Measurements from ENCODE around the gene HES3. TPM values are rescaled to one million over a fixed set of nuclear protein-coding genes. Genes with fewer than 3 reads are reported as not detected.

Gene HES3
- total RNA-seq, 1 donor: not detected

DNA sequence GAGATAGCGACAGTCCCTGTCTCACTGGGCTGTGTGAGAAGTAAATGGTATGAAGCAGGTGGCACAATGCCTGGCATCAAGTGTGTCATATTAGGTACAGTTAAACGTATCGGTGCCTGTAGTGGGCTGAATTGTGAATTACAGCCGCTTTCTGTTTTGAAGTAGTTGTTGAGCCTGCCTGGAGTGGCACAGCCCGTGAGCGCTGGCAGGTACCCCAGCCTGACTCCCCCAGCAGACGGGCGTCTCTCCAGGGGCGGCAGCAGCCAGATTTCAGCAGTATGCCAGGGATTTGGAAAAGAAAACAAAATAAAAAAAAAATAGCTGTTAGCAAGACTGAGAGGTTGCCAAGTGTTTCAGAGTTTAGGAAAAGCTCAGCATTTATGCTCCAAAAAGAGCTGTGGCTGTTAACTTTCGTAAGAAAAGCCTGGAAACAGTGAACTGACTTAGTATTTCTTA, 43.5 kb downstream of the HES3 start:
- no peak overlapping the region for H3K4me3 ChIP-seq (ENCODE audit: low read depth, low read length)
- TF ChIP-seq, protein P1, sequence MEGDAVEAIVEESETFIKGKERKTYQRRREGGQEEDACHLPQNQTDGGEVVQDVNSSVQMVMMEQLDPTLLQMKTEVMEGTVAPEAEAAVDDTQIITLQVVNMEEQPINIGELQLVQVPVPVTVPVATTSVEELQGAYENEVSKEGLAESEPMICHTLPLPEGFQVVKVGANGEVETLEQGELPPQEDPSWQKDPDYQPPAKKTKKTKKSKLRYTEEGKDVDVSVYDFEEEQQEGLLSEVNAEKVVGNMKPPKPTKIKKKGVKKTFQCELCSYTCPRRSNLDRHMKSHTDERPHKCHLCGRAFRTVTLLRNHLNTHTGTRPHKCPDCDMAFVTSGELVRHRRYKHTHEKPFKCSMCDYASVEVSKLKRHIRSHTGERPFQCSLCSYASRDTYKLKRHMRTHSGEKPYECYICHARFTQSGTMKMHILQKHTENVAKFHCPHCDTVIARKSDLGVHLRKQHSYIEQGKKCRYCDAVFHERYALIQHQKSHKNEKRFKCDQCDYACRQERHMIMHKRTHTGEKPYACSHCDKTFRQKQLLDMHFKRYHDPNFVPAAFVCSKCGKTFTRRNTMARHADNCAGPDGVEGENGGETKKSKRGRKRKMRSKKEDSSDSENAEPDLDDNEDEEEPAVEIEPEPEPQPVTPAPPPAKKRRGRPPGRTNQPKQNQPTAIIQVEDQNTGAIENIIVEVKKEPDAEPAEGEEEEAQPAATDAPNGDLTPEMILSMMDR (IDR thresholded peaks at IDR 0.05; ENCODE audit: insufficient read depth, low read depth, low read length): no peak
- no peak for DNase-seq (ENCODE audit: low read depth)

DNA sequence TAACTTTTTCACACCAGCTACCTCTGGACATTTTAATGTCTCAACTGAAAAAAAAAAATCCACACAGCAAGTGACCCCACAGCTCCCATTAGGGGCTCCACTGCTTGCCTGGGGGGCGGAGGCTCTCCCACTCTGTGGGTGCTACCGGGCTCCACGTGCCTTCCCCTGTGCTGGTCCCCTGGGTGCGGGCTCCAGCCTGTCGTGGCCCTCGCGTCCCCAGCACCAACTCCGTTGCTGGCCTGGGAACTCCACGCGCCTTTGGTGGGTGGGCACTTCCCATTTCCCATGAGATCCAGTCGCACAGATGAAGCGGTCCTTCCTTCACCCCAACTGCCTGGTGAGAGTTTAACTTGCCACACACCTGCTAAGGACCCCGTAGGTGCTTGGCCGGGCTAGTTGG, 44.0 kb downstream of the HES3 start:
- TF ChIP-seq, protein P1 (IDR thresholded peaks at IDR 0.05; ENCODE audit: insufficient read depth, low read depth, low read length): no peak
- no peak for DNase-seq (ENCODE audit: low read depth)
- no peak overlapping the region for H3K4me3 ChIP-seq (ENCODE audit: low read depth, low read length)

DNA sequence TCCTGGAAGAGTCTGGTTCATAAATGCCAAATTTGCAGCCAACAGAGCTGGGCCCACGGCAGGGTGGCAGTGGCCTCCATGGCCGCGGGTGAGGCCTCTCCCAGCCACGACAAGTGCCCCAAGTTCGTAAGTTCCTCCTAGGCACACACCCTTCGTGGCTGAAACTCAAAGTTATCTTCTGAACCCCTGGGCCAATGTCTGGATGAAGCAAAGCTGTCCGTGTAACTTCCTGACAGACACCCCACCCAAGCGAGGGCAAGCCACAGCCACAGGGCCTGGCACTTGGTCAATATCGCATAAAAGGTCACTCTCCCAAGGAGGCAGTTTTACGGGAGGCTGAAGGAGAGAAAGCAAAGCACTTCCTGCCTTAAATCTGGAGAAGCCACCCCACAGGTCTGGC, 44.7 kb downstream of the HES3 start:
- H3K4me3 ChIP-seq (ENCODE audit: low read depth, low read length): no peak overlapping the region
- TF ChIP-seq, protein P1 (IDR thresholded peaks at IDR 0.05; ENCODE audit: insufficient read depth, low read depth, low read length): no peak
- DNase-seq (ENCODE audit: low read depth): no peak

DNA sequence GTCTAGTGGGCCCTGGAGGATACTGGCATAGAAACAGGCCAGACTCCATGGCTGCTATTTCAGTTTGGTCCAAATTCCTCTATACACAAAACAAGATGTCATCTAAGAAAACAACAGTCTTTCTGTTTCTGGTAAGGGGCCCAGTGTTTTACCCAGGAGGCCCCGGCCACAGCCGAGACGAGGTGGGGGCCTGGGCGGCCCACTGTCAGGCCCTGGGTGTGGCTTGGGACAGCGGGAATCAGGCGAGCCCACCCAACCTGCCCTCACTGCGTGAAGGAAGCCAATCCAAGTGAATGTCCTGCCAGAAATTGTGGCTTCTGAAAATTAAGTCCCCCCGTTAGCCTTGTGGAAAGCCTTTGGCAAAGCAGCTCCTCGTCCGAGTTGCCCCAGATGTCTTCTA, 48.1 kb downstream of the HES3 start:
- no peak overlapping the region for H3K4me3 ChIP-seq (ENCODE audit: low read depth, low read length)
- DNase-seq (ENCODE audit: low read depth): no peak
- TF ChIP-seq, protein P1 (IDR thresholded peaks at IDR 0.05; ENCODE audit: insufficient read depth, low read depth, low read length): no peak

DNA sequence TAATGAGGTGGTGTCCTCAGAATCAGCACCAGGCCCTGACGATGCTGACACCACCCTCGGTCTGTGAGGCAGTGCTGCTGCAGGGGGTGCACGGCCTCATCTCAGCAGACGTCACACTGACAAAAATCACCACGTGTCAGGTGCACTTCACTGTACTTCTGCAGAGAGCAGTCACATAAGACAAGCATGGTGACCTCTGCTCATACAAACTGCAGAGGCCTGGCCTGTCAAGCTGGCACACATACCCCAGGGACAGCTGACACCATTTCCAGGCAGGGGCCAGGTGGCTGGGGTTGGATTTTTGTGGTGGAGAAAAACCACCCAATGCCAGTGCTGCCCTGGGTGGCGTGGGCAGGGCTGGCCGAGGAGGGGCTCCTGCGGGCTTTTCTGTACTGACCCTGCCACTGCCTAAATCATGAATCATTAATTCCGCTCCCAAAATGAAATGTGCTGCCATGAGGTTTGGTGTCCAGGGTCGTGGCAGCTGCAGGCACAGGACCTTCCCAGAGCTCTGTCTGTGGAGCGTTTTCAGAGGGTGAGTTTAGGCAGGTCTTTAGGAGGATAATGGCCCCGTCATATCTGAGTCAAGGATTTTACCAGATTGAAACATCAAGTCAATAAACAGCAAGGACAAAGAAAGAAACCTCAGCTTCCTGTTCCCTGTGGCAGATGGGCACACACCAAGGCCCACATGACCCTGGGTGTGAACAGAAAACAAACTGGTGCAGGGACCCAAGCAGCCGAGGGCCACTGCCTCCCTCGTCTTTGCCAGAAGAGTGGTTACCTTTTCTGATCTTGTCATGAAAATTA, 50.3 kb downstream of the HES3 start:
- TF ChIP-seq, protein P1 (IDR thresholded peaks at IDR 0.05; ENCODE audit: insufficient read depth, low read depth, low read length): no peak
- no peak overlapping the region for H3K4me3 ChIP-seq (ENCODE audit: low read depth, low read length)
- DNase-seq (ENCODE audit: low read depth): no peak

DNA sequence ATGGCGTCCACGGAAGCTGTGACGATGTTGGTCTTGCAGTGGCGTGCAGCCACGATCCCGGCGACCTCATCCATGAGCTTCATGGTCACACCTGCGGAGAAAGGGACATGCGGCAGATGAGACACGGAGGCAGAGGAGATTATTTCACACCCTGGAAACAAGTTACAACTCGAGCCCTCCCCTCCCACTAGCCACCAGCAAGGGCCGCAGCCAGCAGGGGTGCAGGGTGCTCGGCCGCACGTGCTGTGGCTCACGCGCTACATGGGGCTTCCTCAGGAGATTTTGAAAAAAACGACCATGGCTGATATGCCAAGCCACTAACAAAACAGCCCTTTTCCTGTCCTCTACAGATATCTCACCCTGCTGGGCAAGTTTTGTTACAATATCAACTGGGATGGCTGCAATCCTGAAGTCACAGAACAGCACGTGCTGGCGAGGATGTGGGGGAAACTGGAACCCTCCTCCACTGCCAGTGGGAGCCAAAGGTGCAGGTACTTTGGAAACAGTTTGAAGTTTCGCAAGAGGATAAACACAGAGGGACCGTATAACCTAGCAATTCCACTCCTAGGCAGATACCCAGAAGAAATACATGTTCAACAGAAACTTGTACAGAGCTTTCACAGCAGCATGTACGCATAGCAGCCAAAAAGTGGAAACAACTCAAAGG, 51.0 kb downstream of the HES3 start:
- DNase-seq (ENCODE audit: low read depth): no peak
- no peak overlapping the region for H3K4me3 ChIP-seq (ENCODE audit: low read depth, low read length)
- TF ChIP-seq, protein P1 (IDR thresholded peaks at IDR 0.05; ENCODE audit: insufficient read depth, low read depth, low read length): no peak

Other genes with a start within 250 kb of the HES3 start
- gene KCNAB2, start 198.3 kb upstream of the HES3 start, total RNA-seq: 2.6 and 3.5 TPM in 2 replicates
- under 0.01 TPM in 2 replicates for gene CHD5, start 63.9 kb upstream of the HES3 start, total RNA-seq
- gene RPL22, start 44.6 kb upstream of the HES3 start, total RNA-seq: 80.5 and 97.6 TPM in 2 replicates
- gene RNF207, start 38.1 kb upstream of the HES3 start, total RNA-seq: 27.7 and 110 TPM in 2 replicates
- gene ICMT, start 8.2 kb upstream of the HES3 start, total RNA-seq: 64.1 and 99.7 TPM in 2 replicates
- gene GPR153, start 16.9 kb downstream of the HES3 start, total RNA-seq: 5.2 and 5.8 TPM in 2 replicates
- gene ACOT7, start 149.6 kb downstream of the HES3 start, total RNA-seq: 16.1 and 17.3 TPM in 2 replicates
- gene HES2, start 175.7 kb downstream of the HES3 start, total RNA-seq: 0.43 TPM in 1 of 2 replicates, not detected in the other
- not detected in 2 replicates for gene ESPN, start 180.6 kb downstream of the HES3 start, total RNA-seq
- 2.9 and 3.9 TPM in 2 replicates for gene TNFRSF25, start 222.0 kb downstream of the HES3 start, total RNA-seq
- 7.4 and 11.2 TPM in 2 replicates for gene PLEKHG5, start 247.5 kb downstream of the HES3 start, total RNA-seq

Data from fibroblast of villous mesenchyme (primary cell).